ENCODE results near the gene LSMEM2. TPM values are rescaled to one million over a fixed set of nuclear protein-coding genes. Genes with fewer than 3 reads are reported as not detected.

Gene LSMEM2
- total RNA-seq, 1 donor from 2014 or later, result 0.18 TPM

DNA sequence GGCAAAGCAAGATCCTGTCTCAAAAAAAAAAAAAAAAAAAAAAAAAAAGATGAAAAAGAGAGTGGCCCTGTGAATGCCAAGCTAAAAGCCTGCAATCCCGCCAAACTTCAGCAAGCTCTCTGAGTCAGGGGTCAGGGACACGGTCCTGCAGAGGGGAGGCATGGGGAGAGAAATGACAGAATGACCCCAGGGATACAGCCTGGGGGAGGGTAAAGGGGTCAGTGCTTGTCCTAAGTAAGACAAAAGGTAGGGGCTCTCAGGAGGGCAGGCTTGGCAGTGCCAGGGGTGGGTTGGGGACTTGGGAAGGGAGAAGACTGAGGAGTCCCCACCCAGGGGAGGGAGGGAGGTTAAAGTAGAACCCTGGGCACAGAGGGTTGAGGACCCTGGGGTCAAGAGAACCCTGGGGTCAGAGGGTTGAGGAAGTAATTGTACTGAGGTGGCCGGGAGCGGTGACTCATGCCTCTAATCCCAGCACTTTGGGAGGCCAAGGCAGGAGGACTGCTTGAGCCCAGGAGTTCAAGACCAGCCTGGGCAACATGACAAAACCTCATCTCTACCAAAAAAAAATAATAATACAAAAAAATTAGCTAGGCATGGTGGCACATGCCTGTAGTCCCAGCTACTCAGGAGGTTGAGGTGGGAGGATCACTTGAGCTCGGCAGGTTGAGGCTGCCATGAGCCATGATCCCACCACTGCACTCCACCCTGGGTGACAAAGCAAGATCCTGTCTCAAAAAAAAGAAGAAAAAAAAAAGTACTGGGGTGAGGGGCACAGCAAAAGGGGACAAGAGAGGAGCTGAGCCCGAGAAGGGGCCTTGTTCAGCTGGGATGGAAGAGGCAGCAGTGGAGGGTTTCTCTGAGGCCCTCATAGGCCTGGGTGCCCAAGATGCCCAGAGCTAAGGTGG lies 15.2 kb upstream of the LSMEM2 start:
- H3K4me1 Mint-ChIP-seq (ENCODE audit: unreplicated experiment), result peaks cover 7% of the 10 kb centered on the region
- no peak for DNase-seq (ENCODE audit: low spot score)
- peak overlapping the region; percentile 27 for H3K4me3 Mint-ChIP-seq (ENCODE audit: unreplicated experiment)
- peaks cover 37% of the 10 kb centered on the region for H3K27me3 Mint-ChIP-seq (ENCODE audit: unreplicated experiment)
- H3K9me3 Mint-ChIP-seq (ENCODE audit: unreplicated experiment), result no peaks in the 10 kb centered on the region
- peak overlapping the region; percentile 48 for H3K27ac Mint-ChIP-seq (ENCODE audit: unreplicated experiment)
- TF ChIP-seq CTCF (IDR thresholded peaks at IDR 0.05; ENCODE audit: unreplicated experiment), result no peak
- peaks cover 9% of the 10 kb centered on the region for H3K36me3 Mint-ChIP-seq (ENCODE audit: low read depth, unreplicated experiment)

DNA sequence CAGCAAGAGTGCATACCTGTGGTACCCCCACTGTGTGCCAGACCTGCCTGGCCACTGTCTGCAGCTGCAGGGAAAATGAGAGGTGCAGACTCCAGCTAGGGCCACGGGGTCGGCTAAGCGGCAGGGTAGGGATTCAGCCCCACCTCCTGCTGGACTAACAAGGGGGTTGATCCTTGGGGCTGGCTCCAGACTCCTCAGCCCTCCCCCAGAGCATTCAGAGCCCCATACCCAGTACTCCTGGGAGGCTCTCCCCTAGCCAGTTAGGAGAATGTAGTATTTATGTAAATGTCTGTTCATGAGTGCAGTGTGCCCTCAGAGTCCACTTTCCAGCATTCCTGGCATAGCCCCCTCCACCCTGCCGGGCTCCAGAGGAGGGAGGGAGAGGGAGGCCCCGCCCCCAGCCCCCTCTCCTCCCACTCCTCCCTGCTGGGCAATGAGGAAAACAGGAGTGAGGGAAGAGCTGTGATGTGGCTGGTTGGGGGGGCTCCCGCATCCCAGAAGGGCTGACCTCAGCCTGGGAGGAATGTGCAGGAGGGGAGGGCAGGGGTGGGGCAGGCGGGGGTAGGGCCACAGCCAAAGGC lies 14.4 kb upstream of the LSMEM2 start:
- peak; percentile 51 for DNase-seq (ENCODE audit: low spot score)
- H3K27me3 Mint-ChIP-seq (ENCODE audit: unreplicated experiment), result peaks cover 40% of the 10 kb centered on the region
- no peak for TF ChIP-seq CTCF (IDR thresholded peaks at IDR 0.05; ENCODE audit: unreplicated experiment)
- peaks cover 6% of the 10 kb centered on the region for H3K4me1 Mint-ChIP-seq (ENCODE audit: unreplicated experiment)
- peak overlapping the region; percentile 27 for H3K4me3 Mint-ChIP-seq (ENCODE audit: unreplicated experiment)
- H3K36me3 Mint-ChIP-seq (ENCODE audit: low read depth, unreplicated experiment), result peaks cover 9% of the 10 kb centered on the region
- H3K9me3 Mint-ChIP-seq (ENCODE audit: unreplicated experiment), result no peaks in the 10 kb centered on the region
- H3K27ac Mint-ChIP-seq (ENCODE audit: unreplicated experiment), result no peak overlapping the region

DNA sequence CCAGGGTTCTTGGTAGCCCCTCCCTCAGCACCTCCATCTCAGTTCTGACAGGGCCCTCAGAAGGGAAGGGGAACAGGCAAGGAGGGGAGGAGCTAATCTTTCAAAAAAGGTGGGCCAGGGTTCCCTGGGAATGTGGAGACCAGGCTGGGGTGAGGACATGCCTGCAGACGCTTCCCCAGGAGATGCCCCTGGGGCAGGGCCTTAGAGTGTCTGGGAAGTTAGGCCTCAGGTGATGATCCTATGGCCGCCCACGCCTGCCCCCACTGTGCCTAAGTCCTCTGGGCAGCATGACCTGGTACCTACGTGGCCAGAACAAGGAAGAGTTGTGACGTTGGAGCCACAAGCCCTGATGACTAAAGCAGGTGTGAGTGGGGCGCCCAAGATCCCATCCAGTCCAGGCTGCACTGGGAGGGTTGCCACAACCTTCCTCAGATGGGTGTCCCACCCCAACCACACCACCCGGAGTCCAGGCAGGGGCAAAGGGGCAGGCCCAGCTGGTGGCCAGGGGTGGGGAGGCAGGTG lies 13.9 kb upstream of the LSMEM2 start:
- Mint-ChIP-seq H3K4me1 (ENCODE audit: unreplicated experiment) (peaks cover 2% of the 10 kb centered on the region), H3K9me3 (ENCODE audit: unreplicated experiment) (no peaks in the 10 kb centered on the region), H3K36me3 (ENCODE audit: low read depth, unreplicated experiment) (peaks cover 9% of the 10 kb centered on the region), H3K4me3 (ENCODE audit: unreplicated experiment) (no peak overlapping the region), H3K27me3 (ENCODE audit: unreplicated experiment) (peaks cover 38% of the 10 kb centered on the region), H3K27ac (ENCODE audit: unreplicated experiment) (peak overlapping the region; percentile 43)
- no peak for DNase-seq (ENCODE audit: low spot score)
- TF ChIP-seq CTCF (IDR thresholded peaks at IDR 0.05; ENCODE audit: unreplicated experiment), result no peak

DNA sequence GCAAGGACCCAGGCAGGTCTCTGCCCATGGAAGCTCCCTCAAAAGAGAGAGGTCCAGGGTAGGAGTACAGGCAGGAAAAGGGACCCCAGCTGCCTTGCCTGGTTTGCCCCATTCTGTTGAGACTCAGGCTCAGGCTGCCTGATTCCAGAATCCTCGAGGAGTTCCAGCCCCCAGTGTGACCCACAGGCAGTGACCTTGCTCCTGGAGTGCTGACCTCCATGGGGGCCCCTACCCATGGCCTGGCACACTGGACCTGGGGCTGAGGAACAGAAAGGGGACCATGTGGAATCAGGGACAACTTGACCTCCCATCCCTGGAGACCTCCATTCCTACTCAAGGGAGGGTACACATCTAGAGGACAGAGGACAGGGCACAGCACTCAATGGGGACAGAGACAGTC lies 13.3 kb upstream of the LSMEM2 start:
- Mint-ChIP-seq H3K36me3 (ENCODE audit: low read depth, unreplicated experiment) (peaks cover 9% of the 10 kb centered on the region), H3K27me3 (ENCODE audit: unreplicated experiment) (peaks cover 39% of the 10 kb centered on the region), H3K4me3 (ENCODE audit: unreplicated experiment) (no peak overlapping the region), H3K9me3 (ENCODE audit: unreplicated experiment) (no peaks in the 10 kb centered on the region), H3K27ac (ENCODE audit: unreplicated experiment) (peak overlapping the region; percentile 64), H3K4me1 (ENCODE audit: unreplicated experiment) (peaks cover 2% of the 10 kb centered on the region)
- DNase-seq (ENCODE audit: low spot score), result no peak
- no peak for TF ChIP-seq CTCF (IDR thresholded peaks at IDR 0.05; ENCODE audit: unreplicated experiment)

GRCh38 chr3:50266017-50266416 lies 12.9 kb upstream of the LSMEM2 start:
- Mint-ChIP-seq H3K27me3 (ENCODE audit: unreplicated experiment) (peaks cover 39% of the 10 kb centered on the region), H3K27ac (ENCODE audit: unreplicated experiment) (peak overlapping the region; percentile 64), H3K4me3 (ENCODE audit: unreplicated experiment) (no peak overlapping the region), H3K4me1 (ENCODE audit: unreplicated experiment) (peaks cover 2% of the 10 kb centered on the region), H3K9me3 (ENCODE audit: unreplicated experiment) (no peaks in the 10 kb centered on the region), H3K36me3 (ENCODE audit: low read depth, unreplicated experiment) (peaks cover 9% of the 10 kb centered on the region)
- TF ChIP-seq CTCF (IDR thresholded peaks at IDR 0.05; ENCODE audit: unreplicated experiment), result no peak
- DNase-seq (ENCODE audit: low spot score), result no peak

All from endothelial cell (in vitro differentiated cells).